ENCODE results near the gene VIPR2.
A peak's percentile ranks its signal among the peaks of the same experiment; 100 is the strongest.

The VIPR2 gene

DNA sequence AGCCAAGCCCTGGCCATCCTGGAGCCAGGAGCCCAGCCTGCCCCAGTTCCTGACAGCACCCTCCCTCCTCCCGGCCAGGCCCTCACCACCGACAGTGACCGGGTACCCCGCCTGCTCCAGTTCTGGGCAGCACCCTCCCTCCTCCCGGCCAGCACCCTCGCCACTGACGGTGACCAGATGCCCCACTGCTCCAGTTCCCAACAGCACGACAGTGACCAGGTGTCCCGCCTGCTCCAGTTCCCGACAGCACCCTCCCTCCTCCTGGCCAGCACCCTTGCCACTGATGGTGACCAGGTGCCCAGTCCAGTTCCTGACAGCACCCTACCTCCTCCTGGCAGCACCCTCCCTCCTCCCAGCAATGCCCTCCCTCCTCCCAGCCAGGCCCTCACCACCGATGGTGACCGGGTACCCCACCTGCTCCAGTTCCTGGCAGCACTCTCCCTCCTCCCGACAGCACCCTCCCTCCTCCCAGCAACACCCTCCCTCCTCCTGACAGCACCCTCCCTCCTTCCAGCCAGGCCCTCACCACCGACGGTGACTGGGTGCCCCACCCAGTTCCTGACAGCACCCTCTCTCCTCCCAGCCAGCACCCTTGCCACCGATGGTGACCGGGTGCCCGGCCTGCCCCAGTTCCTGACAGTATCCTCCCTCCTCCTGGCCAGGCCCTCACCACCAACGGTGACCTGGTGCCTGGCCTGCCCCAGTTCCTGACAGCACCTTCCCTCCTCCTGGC is 40.3 kb downstream of the VIPR2 start:
- TF ChIP-seq TCF4 (CRISPR knock-in tag; IDR thresholded peaks at IDR 0.05; ENCODE audit: borderline replicate concordance) (peak; percentile 73; the same call in 1 of the 2 replicates), ZC3H10 (CRISPR knock-in tag; IDR thresholded peaks at IDR 0.05) (no peak)
- ATAC-seq = no peak; the same call in 2 of the 3 replicates

DNA sequence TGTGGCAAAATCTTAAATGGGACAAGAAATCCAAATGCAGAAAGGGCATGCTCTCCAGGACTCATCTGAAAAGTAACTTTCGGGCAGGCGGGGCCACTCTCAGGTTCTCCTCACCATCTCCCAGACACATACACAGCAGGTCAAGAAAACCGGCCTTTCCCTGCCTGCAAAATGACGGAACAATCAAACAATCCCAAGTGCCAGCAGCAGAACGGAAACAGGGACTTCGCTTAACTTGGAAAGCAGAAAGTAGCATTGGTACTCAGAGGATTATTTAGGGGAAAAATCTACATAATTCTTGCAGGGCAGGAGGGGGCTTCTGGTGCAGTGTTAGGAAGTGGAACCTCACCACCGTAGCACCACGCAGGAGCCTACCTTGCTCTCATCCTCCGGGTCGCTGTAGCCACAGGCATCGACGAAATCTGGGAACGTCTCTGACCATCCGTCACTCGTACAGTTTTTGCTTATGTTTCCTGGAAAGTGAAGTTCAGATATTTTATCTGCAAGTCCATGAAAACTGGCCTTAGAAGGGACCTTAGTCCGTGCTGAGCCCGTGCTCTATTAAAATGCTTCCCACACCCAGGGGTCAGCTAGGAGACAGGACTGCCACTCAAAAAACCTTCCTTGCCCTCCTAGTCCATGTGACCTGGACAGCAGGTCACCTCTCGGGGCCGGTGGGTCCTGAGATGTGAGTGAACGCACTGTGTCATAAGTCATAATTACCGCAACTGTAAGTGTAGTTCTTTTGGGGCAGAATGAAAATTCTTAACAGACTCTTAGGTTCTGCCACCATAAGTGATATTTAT is 41.1 kb downstream of the VIPR2 start:
- no peak for ATAC-seq
- TF ChIP-seq BACH2 (CRISPR knock-in tag; IDR thresholded peaks at IDR 0.05; ENCODE audit: borderline replicate concordance) = no peak
- TF ChIP-seq, protein P1, sequence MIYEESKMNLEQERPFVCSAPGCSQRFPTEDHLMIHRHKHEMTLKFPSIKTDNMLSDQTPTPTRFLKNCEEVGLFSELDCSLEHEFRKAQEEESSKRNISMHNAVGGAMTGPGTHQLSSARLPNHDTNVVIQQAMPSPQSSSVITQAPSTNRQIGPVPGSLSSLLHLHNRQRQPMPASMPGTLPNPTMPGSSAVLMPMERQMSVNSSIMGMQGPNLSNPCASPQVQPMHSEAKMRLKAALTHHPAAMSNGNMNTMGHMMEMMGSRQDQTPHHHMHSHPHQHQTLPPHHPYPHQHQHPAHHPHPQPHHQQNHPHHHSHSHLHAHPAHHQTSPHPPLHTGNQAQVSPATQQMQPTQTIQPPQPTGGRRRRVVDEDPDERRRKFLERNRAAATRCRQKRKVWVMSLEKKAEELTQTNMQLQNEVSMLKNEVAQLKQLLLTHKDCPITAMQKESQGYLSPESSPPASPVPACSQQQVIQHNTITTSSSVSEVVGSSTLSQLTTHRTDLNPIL (CRISPR knock-in tag; IDR thresholded peaks at IDR 0.05; ENCODE audit: low read depth) = no peak
- no peak for TF ChIP-seq SNAI2 (CRISPR knock-in tag; IDR thresholded peaks at IDR 0.05)
- TF ChIP-seq PPARA (CRISPR knock-in tag; IDR thresholded peaks at IDR 0.05; ENCODE audit: borderline replicate concordance) = no peak
- TF ChIP-seq ZFP3 (CRISPR knock-in tag; IDR thresholded peaks at IDR 0.05) = no peak
- no peak for TF ChIP-seq RARB (CRISPR knock-in tag; IDR thresholded peaks at IDR 0.05)
- no peak for TF ChIP-seq TCF4 (CRISPR knock-in tag; IDR thresholded peaks at IDR 0.05; ENCODE audit: borderline replicate concordance)
- no peak for TF ChIP-seq ZNF565 (CRISPR knock-in tag; conservative IDR thresholded peaks at IDR 0.05; ENCODE audit: low read depth)
- TF ChIP-seq CSDC2 (CRISPR knock-in tag; IDR thresholded peaks at IDR 0.05) = no peak
- TF ChIP-seq TOX (CRISPR knock-in tag; IDR thresholded peaks at IDR 0.05; ENCODE audit: borderline replicate concordance) = no peak
- TF ChIP-seq ESRRG (CRISPR knock-in tag; IDR thresholded peaks at IDR 0.05) = no peak
- TF ChIP-seq, protein P2, sequence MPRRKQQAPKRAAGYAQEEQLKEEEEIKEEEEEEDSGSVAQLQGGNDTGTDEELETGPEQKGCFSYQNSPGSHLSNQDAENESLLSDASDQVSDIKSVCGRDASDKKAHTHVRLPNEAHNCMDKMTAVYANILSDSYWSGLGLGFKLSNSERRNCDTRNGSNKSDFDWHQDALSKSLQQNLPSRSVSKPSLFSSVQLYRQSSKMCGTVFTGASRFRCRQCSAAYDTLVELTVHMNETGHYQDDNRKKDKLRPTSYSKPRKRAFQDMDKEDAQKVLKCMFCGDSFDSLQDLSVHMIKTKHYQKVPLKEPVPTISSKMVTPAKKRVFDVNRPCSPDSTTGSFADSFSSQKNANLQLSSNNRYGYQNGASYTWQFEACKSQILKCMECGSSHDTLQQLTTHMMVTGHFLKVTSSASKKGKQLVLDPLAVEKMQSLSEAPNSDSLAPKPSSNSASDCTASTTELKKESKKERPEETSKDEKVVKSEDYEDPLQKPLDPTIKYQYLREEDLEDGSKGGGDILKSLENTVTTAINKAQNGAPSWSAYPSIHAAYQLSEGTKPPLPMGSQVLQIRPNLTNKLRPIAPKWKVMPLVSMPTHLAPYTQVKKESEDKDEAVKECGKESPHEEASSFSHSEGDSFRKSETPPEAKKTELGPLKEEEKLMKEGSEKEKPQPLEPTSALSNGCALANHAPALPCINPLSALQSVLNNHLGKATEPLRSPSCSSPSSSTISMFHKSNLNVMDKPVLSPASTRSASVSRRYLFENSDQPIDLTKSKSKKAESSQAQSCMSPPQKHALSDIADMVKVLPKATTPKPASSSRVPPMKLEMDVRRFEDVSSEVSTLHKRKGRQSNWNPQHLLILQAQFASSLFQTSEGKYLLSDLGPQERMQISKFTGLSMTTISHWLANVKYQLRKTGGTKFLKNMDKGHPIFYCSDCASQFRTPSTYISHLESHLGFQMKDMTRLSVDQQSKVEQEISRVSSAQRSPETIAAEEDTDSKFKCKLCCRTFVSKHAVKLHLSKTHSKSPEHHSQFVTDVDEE (CRISPR knock-in tag; IDR thresholded peaks at IDR 0.05) = no peak
- TF ChIP-seq ZNF8 (CRISPR knock-in tag; IDR thresholded peaks at IDR 0.05) = no peak
- TF ChIP-seq, protein P3, sequence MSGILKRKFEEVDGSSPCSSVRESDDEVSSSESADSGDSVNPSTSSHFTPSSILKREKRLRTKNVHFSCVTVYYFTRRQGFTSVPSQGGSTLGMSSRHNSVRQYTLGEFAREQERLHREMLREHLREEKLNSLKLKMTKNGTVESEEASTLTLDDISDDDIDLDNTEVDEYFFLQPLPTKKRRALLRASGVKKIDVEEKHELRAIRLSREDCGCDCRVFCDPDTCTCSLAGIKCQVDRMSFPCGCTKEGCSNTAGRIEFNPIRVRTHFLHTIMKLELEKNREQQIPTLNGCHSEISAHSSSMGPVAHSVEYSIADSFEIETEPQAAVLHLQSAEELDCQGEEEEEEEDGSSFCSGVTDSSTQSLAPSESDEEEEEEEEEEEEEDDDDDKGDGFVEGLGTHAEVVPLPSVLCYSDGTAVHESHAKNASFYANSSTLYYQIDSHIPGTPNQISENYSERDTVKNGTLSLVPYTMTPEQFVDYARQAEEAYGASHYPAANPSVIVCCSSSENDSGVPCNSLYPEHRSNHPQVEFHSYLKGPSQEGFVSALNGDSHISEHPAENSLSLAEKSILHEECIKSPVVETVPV (CRISPR knock-in tag; IDR thresholded peaks at IDR 0.05) = no peak
- TF ChIP-seq, protein P4, sequence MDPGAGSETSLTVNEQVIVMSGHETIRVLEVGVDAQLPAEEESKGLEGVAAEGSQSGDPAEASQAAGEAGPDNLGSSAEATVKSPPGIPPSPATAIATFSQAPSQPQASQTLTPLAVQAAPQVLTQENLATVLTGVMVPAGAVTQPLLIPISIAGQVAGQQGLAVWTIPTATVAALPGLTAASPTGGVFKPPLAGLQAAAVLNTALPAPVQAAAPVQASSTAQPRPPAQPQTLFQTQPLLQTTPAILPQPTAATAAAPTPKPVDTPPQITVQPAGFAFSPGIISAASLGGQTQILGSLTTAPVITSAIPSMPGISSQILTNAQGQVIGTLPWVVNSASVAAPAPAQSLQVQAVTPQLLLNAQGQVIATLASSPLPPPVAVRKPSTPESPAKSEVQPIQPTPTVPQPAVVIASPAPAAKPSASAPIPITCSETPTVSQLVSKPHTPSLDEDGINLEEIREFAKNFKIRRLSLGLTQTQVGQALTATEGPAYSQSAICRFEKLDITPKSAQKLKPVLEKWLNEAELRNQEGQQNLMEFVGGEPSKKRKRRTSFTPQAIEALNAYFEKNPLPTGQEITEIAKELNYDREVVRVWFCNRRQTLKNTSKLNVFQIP (CRISPR knock-in tag; IDR thresholded peaks at IDR 0.05; ENCODE audit: borderline replicate concordance, low read depth) = no peak
- TF ChIP-seq ZC3H10 (CRISPR knock-in tag; IDR thresholded peaks at IDR 0.05) = no peak
- TF ChIP-seq, protein P5, sequence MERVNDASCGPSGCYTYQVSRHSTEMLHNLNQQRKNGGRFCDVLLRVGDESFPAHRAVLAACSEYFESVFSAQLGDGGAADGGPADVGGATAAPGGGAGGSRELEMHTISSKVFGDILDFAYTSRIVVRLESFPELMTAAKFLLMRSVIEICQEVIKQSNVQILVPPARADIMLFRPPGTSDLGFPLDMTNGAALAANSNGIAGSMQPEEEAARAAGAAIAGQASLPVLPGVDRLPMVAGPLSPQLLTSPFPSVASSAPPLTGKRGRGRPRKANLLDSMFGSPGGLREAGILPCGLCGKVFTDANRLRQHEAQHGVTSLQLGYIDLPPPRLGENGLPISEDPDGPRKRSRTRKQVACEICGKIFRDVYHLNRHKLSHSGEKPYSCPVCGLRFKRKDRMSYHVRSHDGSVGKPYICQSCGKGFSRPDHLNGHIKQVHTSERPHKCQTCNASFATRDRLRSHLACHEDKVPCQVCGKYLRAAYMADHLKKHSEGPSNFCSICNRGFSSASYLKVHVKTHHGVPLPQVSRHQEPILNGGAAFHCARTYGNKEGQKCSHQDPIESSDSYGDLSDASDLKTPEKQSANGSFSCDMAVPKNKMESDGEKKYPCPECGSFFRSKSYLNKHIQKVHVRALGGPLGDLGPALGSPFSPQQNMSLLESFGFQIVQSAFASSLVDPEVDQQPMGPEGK (CRISPR knock-in tag; IDR thresholded peaks at IDR 0.05; ENCODE audit: borderline replicate concordance) = no peak
- TF ChIP-seq ZNF70 (CRISPR knock-in tag; IDR thresholded peaks at IDR 0.05) = no peak
